Spleen (tissue), 11 donors: ENCODE data around the gene NBAS. TPM values are rescaled to one million over a fixed set of nuclear protein-coding genes. Genes with fewer than 3 reads are reported as not detected.
"Not testable (repeated sequence)": the region's sequence is repeated elsewhere in the genome, so short reads cannot be mapped to it uniquely, and the experiment has no call there.

Source experiments
- DNase-seq: peaks from one replicate; pipeline ENCODE4 v3.0.0-alpha.2; 2020
- H3K27ac ChIP-seq, 8 donors: fragments of 200-600 bp; sonication (generic) in 7 of 8; 1 replicate in 4 of 8; 2 replicates in 4 of 8; pipeline versions ENCODE4 v1.5.0 to v1.8.0; 2016 to 2021; ENCODE audit warnings: inconsistent platforms in 4 of 8, mild to moderate bottlenecking in 4 of 8, moderate library complexity in 1 of 8
- H3K27me3 ChIP-seq, 7 donors: fragments of 200-600 bp; sonication (generic) in 6 of 7; replicated peaks in 1 of 7; 1 replicate in 4 of 7; 2 replicates in 3 of 7; pipeline versions ENCODE4 v1.5.0 to v1.8.0; 2016 to 2021; ENCODE audit warnings: inconsistent platforms in 3 of 7, mild to moderate bottlenecking in 1 of 7
- H3K36me3 ChIP-seq, 6 donors: fragments of 200-600 bp; sonication (generic) in 5 of 6; 1 replicate in 4 of 6; 2 replicates in 2 of 6; pipeline versions ENCODE4 v1.5.0 to v1.8.0; 2016 to 2021; ENCODE audit warnings: inconsistent platforms in 2 of 6
- H3K4me1 ChIP-seq, 6 donors: fragments of 200-600 bp; sonication (generic) in 5 of 6; 1 replicate in 3 of 6; 2 replicates in 3 of 6; pipeline versions ENCODE4 v1.5.0 to v1.8.0; 2016 to 2021; ENCODE audit warnings: inconsistent platforms in 3 of 6
- H3K4me3 ChIP-seq, 8 donors: fragments of 200-600 bp; sonication (generic) in 7 of 8; 1 replicate in 4 of 8; 2 replicates in 4 of 8; pipeline versions ENCODE4 v1.5.0 to v1.8.0; 2016 to 2021; ENCODE audit warnings: inconsistent platforms in 4 of 8, mild to moderate bottlenecking in 4 of 8, moderate library complexity in 2 of 8
- H3K9me3 ChIP-seq, 8 donors: fragments of 200-600 bp; sonication (generic) in 7 of 8; 1 replicate in 4 of 8; 2 replicates in 4 of 8; pipeline versions ENCODE4 v1.5.0 to v1.8.0; 2016 to 2021; ENCODE audit warnings: inconsistent platforms in 4 of 8
- POLR2A ChIP-seq, 3 donors: fragments of 450-650 bp; IDR thresholded peaks; one replicate each; pipeline ENCODE4 v1.5.1; 2017; ENCODE audit warnings: antibody characterized with exemption in 3 of 3, mild to moderate bottlenecking in 1 of 3
- POLR2AphosphoS5 ChIP-seq, 3 donors: sonication (generic); formaldehyde crosslinking; IDR thresholded peaks; one replicate each; pipeline ENCODE4 v1.5.1; 2017; ENCODE audit warnings: antibody characterized with exemption in 3 of 3
- WGBS, 5 donors: extraction: QIAGEN DNeasy Blood & Tissue Kit in 3 of 5; methylation state at CpG; one replicate each; pipeline versions ENCODE4 v1.1.5 to v1.1.7; 2013 to 2018; 5-methylcytosine and 5-hydroxymethylcytosine counted together
- intact Hi-C: fragments of 100-400 bp; cut with DNase I; formaldehyde crosslinking; loops from one replicate; pipeline ENCODE4 v1.15.0; 2023; ENCODE audit warnings: low total_unique reads
- polyA plus RNA-seq, 3 donors: library from polyadenylated mRNA; stranded (reverse); fragments of 200-250 nt; gene quantifications; one replicate each; pipeline ENCODE4 v1.2.1, GENCODE V29; 2013
- total RNA-seq, 7 donors: library from RNA; depleted of rRNA in 3 of 7; stranded (reverse); fragments of >200 nt in 3 of 7; fragmentation: NEBNext Ultra II Directional in 4 of 7; extraction: Animal tissue kit (Norgen Biotek cat#: 25700) in 4 of 7; gene quantifications; one replicate each; pipeline versions ENCODE4 v1.1.0 to v1.2.1, GENCODE V29; 2016 to 2021
- TF ChIP-seq, protein P1 (sequence below), 11 experiments: fragments of 200-600 bp in 7 of 11; fragments of 450-650 bp in 4 of 11; sonication (generic) in 4 of 11; IDR thresholded peaks in 8 of 11; conservative IDR thresholded peaks in 3 of 11; 1 replicate in 7 of 11; 2 replicates in 4 of 11; pipeline versions ENCODE4 v1.4.0 to v1.8.0; 2016 to 2021; ENCODE audit warnings: antibody characterized with exemption in 11 of 11, inconsistent platforms in 4 of 11, mild to moderate bottlenecking in 1 of 11
- donor health status: healthy with polysubstance abuse.
- donor health status: DM: no; HTN: no; CAD: no; lungs with moderate emphysema.
- donor health status: DM: no; HTN: no; CAD: no.
- donor health status: Bipolar disorder and iron deficiency.
- donor health status: healthy.
- donor health status: DM: no; HTN: no; CAD: no.
- donor health status: DM: yes; HTN: yes; CAD: no.

The NBAS gene
- total and polyA plus RNA-seq, 10 donors: 21.1 to 49.0 (median 40.9) TPM

DNA sequence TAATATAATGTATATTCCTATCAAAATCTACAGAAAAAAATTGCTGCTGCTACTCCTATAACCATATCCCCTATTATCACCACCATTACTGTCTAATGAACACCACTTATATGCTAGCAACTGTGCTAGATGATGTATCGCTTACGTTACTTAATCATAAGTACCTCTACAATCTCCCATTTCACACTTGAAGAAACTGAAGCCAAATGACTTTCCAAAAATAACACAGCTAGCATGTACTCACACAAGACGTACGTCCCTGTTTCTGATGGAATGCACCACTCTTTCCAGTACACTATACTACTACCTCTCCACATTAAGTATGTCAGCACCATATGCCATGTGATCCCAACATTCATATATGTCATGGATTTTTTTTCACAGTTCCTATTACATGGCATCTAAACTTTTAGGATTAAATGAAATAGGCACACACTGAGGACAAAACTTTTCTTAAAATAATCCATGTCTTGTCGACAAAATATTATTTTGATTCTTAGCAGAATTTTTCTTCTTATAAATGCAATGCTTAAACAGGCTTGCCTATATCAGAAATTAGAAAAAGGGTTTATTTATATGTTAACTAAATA is 112.8 kb downstream of the NBAS start:
- TF ChIP-seq, protein P1, sequence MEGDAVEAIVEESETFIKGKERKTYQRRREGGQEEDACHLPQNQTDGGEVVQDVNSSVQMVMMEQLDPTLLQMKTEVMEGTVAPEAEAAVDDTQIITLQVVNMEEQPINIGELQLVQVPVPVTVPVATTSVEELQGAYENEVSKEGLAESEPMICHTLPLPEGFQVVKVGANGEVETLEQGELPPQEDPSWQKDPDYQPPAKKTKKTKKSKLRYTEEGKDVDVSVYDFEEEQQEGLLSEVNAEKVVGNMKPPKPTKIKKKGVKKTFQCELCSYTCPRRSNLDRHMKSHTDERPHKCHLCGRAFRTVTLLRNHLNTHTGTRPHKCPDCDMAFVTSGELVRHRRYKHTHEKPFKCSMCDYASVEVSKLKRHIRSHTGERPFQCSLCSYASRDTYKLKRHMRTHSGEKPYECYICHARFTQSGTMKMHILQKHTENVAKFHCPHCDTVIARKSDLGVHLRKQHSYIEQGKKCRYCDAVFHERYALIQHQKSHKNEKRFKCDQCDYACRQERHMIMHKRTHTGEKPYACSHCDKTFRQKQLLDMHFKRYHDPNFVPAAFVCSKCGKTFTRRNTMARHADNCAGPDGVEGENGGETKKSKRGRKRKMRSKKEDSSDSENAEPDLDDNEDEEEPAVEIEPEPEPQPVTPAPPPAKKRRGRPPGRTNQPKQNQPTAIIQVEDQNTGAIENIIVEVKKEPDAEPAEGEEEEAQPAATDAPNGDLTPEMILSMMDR (IDR thresholded peaks at IDR 0.05 in 8 of 11, conservative IDR thresholded peaks at IDR 0.05 in 3 of 11): no peak
- no peak for TF ChIP-seq POLR2AphosphoS5 (IDR thresholded peaks at IDR 0.05)
- no peak for TF ChIP-seq POLR2A (IDR thresholded peaks at IDR 0.05)
- H3K4me1 ChIP-seq: no peaks in the 10 kb centered on the region
- H3K27me3 ChIP-seq: no peaks in the 10 kb centered on the region
- 94 to 99% (median 97%) methylated on average over 5 of the region's 5 CpGs for WGBS, 5 donors
- no peak for DNase-seq
- H3K9me3 ChIP-seq: peaks cover 0 to 16% (median 11%) of the 10 kb centered on the region in 8 donors
- no peak overlapping the region for H3K27ac ChIP-seq
- peaks cover 0 to 42% (median 2%) of the 10 kb centered on the region in 6 donors for H3K36me3 ChIP-seq
- intact Hi-C loops: no loop called here
- no peak overlapping the region for H3K4me3 ChIP-seq

DNA sequence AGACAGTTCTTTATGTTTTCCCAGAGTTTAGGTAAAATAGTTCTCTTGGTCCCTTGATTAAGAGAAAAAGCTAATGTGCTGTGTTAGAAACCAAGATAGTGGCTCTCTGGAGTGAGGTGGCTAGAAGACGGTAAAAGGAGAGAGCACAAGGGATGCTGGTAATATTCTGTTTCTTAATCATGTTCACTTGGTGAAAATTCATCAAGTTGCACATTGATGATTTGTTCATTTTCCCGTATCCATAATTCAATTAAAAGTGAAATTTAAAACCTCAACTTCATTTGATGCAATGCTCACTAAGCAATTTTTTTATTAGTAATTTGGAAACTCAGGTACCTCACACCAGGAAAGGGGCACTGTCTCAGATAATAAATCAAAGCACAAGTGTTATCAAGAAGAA is 113.8 kb downstream of the NBAS start:
- H3K36me3 ChIP-seq: peaks cover 0 to 33% (median 0%) of the 10 kb centered on the region in 6 donors

DNA sequence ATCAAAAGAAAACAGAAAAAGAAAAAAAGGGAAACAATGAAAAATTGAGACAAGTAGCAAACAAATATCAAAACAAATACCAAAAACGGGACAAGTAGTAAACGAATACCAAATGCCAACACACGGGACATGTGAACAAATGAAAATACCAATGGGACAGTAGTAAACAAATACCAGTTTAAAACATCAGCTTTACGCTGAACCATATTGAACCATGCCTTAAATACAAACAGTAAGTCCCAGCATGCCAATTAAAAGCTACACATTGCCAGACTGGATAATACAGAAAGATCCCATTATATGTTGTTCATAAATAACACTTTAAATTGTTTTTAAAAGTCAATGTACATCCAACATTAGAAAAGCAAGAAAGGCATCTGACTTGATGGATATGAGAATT is 114.2 kb downstream of the NBAS start:
- H3K4me3 ChIP-seq: no peak overlapping the region
- intact Hi-C loops: no loop called here
- H3K9me3 ChIP-seq: peaks cover 0 to 16% (median 11%) of the 10 kb centered on the region in 8 donors
- 93 to 97% (median 96%) methylated on average over 4 of the region's 4 CpGs for WGBS, 5 donors
- H3K4me1 ChIP-seq: no peaks in the 10 kb centered on the region
- no peak for DNase-seq
- TF ChIP-seq POLR2A (IDR thresholded peaks at IDR 0.05): no peak
- TF ChIP-seq, protein P1 (IDR thresholded peaks at IDR 0.05 in 8 of 11, conservative IDR thresholded peaks at IDR 0.05 in 3 of 11): no peak
- no peak for TF ChIP-seq POLR2AphosphoS5 (IDR thresholded peaks at IDR 0.05)
- no peak overlapping the region for H3K27ac ChIP-seq
- no peaks in the 10 kb centered on the region for H3K27me3 ChIP-seq
- H3K36me3 ChIP-seq: peaks cover 0 to 28% (median 0%) of the 10 kb centered on the region in 6 donors

More for the DNA sequence above, 113.8 kb downstream of the NBAS start:
- H3K4me1 ChIP-seq: no peaks in the 10 kb centered on the region
- no peak for DNase-seq
- intact Hi-C loops: no loop called here
- TF ChIP-seq, protein P1 (IDR thresholded peaks at IDR 0.05 in 8 of 11, conservative IDR thresholded peaks at IDR 0.05 in 3 of 11): no peak
- TF ChIP-seq POLR2A (IDR thresholded peaks at IDR 0.05) (no peak), POLR2AphosphoS5 (IDR thresholded peaks at IDR 0.05) (no peak)
- WGBS, 5 donors: 94 to 98% (median 97%) methylated on average over 2 of the region's 2 CpGs
- H3K27me3 ChIP-seq: no peaks in the 10 kb centered on the region
- no peak overlapping the region for H3K4me3 ChIP-seq
- peaks cover 0 to 16% (median 11%) of the 10 kb centered on the region in 8 donors for H3K9me3 ChIP-seq
- H3K27ac ChIP-seq: no peak overlapping the region

DNA sequence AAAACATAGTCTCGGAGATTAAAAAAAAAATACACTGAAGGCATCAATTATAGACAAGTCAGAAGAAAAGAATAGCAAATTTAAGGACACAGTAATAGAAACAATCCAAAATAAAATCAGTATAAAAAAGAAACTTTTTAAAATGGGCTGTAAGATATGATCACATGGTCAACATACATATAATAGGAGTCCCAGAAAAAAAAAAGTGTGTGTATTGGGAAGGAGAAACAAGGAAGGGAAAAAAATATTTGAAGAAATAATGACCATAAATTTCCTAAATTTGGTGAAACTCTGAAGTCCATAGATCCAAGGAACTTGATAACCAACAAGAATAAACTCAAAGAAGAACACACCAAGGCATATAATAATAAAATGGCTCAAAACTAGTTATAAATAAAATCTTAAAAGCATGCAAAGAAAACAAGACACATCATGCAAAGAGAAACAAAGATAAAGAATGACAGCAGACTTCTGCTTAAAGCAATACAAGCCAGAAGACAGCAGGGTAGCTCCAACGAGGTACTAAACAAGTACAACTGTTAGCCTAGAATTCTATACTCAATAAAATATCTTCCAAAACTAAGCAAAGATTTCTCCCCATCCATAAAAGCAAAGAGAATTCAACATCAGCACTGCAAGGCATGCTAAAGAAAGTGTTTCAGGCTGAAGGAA is 115.1 kb downstream of the NBAS start:
- WGBS, 5 donors: 93 to 98% (median 96%) methylated on average over 2 of the region's 2 CpGs

DNA sequence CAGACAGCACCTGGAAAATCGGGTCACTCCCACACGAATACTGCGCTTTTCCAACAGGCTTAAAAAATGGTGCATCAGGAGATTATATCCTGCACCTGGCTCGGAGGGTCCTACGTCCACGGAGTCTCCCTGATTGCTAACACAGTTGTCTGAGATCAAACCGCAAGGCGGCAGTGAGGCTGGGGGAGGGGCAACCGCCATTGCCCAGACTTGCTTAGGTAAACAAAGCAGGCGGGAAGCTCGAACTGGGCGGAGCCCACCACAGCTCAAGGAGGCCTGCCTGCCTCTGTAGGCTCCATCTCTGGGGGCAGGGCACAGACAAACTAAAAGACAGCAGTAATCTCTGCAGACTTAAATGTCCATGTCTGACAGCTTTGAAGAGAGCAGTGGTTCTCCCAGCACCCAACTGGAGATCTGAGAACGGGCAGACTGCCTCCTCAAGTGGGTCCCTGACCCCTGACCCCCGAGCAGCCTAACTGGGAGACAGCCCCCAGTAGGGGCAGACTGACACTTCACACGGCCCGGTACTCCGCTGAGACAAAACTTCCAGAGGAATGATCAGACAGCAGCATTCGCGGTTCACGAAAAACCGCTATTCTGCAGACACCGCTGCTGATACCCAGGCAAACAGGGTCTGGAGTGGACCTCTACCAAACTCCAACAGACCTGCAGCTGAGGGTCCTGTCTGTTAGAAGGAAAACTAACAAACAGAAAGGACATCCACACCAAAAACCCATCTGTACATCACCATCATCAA is 121.2 kb downstream of the NBAS start:
- WGBS, 5 donors: 94 to 97% (median 95%) methylated on average over 15 to 22 of the region's 22 CpGs
- intact Hi-C loops, H3K9me3 ChIP-seq, H3K27me3 ChIP-seq, H3K27ac ChIP-seq, H3K4me3 ChIP-seq, H3K4me1 ChIP-seq, DNase-seq: not testable (repeated sequence)
- peaks cover 0 to 15% (median 0%) of the 10 kb centered on the region in 6 donors for H3K36me3 ChIP-seq

More for the DNA sequence above, 115.1 kb downstream of the NBAS start:
- Histone ChIP-seq H3K9me3 (peaks cover 0 to 16% (median 11%) of the 10 kb centered on the region in 8 donors), H3K4me1 (no peaks in the 10 kb centered on the region), H3K27ac (no peak overlapping the region), H3K36me3 (peaks cover 0 to 27% (median 0%) of the 10 kb centered on the region in 6 donors), H3K27me3 (no peaks in the 10 kb centered on the region), H3K4me3 (no peak overlapping the region)
- intact Hi-C loops: no loop called here
- TF ChIP-seq, protein P1 (IDR thresholded peaks at IDR 0.05 in 8 of 11, conservative IDR thresholded peaks at IDR 0.05 in 3 of 11): no peak
- no peak for TF ChIP-seq POLR2AphosphoS5 (IDR thresholded peaks at IDR 0.05)
- no peak for TF ChIP-seq POLR2A (IDR thresholded peaks at IDR 0.05)
- no peak for DNase-seq

DNA sequence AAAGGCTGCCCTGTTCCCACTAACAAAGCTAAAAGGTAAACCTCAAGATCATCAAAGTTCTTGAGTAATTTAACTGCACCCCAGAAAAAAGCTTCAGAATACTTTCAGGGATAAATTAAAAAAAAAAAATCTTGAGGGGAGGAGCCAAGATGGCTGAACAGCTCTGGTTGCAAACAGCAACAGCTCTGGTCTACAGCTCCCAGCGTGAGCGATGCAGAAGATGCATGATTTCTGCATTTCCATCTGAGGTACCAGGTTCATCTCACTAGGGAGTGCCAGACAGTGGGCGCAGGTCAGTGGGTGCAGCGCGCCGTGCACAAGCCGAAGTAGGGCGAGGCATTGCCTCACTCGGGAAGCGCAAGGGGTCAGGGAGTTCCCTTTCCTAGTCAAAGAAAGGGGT is 121.8 kb downstream of the NBAS start:
- DNase-seq, H3K27ac ChIP-seq, H3K27me3 ChIP-seq, H3K4me1 ChIP-seq, H3K9me3 ChIP-seq, intact Hi-C loops, H3K4me3 ChIP-seq: not testable (repeated sequence)
- 95 to 98% (median 97%) methylated on average over 9 to 10 of the region's 10 CpGs for WGBS, 5 donors
- H3K36me3 ChIP-seq: peaks cover 0 to 15% (median 0%) of the 10 kb centered on the region in 6 donors
